Gastroesophageal sphincter (tissue), 3 donors: ENCODE data around the gene CUTA.

Experiments used
- EP300 ChIP-seq: sonication (generic); formaldehyde crosslinking; IDR thresholded peaks from one replicate; pipeline ENCODE4 v1.6.1; 2017; ENCODE audit warnings: antibody characterized with exemption, mild to moderate bottlenecking
- POLR2A ChIP-seq, 2 donors: fragments of 450-650 bp; IDR thresholded peaks; one replicate each; pipeline ENCODE4 v1.6.1; 2017; ENCODE audit warnings: antibody characterized with exemption in 2 of 2, mild to moderate bottlenecking in 2 of 2, moderate library complexity in 1 of 2
- TF ChIP-seq, protein P1 (sequence below), 4 experiments: fragments of 200-600 bp in 2 of 4; fragments of 450-650 bp in 2 of 4; sonication (generic) in 1 of 4; IDR thresholded peaks; one replicate each; pipeline ENCODE4 v1.5.1; 2017 to 2019; ENCODE audit warnings: antibody characterized with exemption in 4 of 4, mild to moderate bottlenecking in 2 of 4, moderate library complexity in 2 of 4

DNA sequence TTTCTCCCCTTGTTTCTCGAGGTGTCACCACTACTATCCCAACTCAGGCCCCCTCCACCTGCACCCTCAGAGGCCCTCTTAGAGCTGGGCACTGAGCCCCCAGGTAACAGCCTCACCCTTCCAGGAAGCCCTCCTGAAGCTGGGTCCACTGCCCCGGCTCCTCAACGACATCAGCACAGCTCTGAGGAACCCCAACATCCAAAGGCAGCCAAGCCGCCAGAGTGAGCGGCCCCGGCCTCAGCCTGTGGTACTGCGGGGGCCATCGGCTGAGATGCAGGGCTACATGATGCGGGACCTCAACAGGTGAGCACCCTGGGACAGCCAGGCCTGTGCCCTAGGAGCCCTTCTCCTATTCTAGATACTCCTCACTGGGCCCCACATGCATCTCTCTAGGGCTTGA is 23.6 kb upstream of the CUTA start:
- TF ChIP-seq, protein P1, sequence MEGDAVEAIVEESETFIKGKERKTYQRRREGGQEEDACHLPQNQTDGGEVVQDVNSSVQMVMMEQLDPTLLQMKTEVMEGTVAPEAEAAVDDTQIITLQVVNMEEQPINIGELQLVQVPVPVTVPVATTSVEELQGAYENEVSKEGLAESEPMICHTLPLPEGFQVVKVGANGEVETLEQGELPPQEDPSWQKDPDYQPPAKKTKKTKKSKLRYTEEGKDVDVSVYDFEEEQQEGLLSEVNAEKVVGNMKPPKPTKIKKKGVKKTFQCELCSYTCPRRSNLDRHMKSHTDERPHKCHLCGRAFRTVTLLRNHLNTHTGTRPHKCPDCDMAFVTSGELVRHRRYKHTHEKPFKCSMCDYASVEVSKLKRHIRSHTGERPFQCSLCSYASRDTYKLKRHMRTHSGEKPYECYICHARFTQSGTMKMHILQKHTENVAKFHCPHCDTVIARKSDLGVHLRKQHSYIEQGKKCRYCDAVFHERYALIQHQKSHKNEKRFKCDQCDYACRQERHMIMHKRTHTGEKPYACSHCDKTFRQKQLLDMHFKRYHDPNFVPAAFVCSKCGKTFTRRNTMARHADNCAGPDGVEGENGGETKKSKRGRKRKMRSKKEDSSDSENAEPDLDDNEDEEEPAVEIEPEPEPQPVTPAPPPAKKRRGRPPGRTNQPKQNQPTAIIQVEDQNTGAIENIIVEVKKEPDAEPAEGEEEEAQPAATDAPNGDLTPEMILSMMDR (IDR thresholded peaks at IDR 0.05), result no peak
- TF ChIP-seq POLR2A (IDR thresholded peaks at IDR 0.05), result no peak
- TF ChIP-seq EP300, result no peak
